Activated effector memory CD4-positive, alpha-beta T cell treated with anti-CD3 and anti-CD28 coated beads, Interleukin-2, amount 50 U/mL, for 16 hours (primary cell): ENCODE measurements around the gene FIBP.

ENCODE experiments used
- DNase-seq: peaks from one replicate; pipeline ENCODE4 v3.0.0-alpha.2; 2020

Gene FIBP

GRCh38 chr11:65869643-65870306 is 18.5 kb downstream of the FIBP start:
- no peak for DNase-seq

DNA sequence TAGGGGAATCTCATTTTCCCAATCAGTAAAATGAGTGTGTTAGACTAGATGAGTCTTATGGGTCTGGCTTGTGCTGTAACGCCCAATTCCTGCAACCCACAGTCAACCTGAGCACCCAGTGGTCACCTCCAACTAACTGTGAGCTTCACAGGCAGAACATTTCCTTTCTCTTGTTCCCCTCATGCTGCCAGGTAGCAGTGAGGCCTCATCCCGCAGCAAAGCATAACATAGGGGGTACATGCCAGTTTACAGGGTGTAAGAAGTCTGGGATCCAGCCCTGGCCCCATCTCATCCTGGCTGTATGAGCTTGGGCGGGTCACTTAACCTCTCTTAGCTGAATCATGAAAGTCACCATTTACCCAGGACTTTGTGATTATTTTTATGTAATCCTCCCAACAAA is 19.4 kb downstream of the FIBP start:
- no peak for DNase-seq

GRCh38 chr11:65868076-65868667 is 20.1 kb downstream of the FIBP start:
- peak; percentile 77 for DNase-seq

GRCh38 chr11:65867284-65868071 is 20.8 kb downstream of the FIBP start:
- DNase-seq, result no peak

DNA sequence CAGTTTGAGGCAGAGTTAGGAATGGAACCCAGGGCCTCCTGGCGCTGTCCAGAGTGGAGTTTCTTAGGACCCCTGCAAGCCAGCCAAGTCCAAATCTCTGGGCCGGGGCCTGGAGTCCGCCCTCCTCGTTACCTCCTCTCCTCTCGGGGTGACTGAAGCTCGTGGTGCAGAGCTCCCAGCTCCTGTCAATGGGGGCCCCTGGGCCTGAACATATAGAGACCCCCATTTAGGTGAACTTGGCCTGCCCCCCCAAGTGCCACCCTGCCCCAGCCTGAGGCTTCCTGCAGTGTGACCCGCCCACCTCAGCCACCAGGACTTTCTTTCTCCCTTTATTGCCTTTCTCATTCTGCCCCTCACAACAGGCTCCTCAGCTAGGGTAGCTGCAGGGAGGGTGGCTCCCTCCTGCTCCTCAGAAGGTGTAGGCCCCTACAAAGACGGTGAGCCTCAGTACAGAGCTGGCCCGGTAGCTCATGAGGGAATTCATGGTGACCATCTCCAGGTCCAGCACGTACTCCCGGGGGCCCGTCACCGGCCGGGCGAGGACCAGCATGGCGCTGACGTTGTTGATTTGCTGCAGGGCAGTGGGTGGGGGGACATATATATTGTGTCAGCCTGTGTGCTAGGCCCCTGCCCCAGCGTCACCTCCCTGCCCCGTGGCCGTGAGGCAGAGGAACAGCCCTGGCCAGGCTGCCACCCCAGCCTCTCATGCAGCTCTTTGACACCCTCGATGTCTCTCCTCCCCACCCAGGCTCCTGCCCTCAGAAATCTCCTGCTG is 21.6 kb downstream of the FIBP start:
- DNase-seq, result no peak

DNA sequence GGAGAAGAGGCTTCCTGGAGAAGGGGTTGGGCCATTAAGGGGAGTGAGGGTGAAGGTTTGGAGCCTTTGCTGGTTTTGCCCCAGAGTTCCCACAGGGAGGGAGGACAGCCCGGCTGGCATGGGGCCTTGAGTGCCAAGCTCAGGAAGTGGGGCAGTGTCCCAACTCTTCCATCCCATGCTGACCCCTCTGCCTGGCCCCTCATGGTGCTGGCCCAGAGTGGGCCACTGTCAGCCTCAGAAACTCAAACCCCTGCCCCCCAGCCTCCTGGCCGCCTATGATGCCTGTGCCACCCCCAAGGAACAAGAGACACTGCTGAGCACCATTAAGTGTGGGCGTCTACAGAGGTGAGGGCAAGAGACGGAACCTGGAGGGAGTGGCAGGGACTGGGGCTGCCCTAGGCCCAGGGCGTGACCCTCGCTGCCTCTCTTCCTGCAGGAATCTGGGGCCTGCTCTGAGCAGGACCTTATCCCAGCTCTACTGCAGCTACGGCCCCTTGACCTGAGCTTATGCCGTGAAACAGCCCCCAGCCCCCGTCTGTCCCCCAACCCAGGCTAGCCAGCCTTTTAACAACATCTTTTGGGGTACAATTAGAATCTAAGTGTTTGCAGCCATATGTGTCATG is 22.6 kb downstream of the FIBP start:
- no peak for DNase-seq

GRCh38 chr11:65864706-65865471 is 23.4 kb downstream of the FIBP start:
- peak; percentile 53 for DNase-seq

DNA sequence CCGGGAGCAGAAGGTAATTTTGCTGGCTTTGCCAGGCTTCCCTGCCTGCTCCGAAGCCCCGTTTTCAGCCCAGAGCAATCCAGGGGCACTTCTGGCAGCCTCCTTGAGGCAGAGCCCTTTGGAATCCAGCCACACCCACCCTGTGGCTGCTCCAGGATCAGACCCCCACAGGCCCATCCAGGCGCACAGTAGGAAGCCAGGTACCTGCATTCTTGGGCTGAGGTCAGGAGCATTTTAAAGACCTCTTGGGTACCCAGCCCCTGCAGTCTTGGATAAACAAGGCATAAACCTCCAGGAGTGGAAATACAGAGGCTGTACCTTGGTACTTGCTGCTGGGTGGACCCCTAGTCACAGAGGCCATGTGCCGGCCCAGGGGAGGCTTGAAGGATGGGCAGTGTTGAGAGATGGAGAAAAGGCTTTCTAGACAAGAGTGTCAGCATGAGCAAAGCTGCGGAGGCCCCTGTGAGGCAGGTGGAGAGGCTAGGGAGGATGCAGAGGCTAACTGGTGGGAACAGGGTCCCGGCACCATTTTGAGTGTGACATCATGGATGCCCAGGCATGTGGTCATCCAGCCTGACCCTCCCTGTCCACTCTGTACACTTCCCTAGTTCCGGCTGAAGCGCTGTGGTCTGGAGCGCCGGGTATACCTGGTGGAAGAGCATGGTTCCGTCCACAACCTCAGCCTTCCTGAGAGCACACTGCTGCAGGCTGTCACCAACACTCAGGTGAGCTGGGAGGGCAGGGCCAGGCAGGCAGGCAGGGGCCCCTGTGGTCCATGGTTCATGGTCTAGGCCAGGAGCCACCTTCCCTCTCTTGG is 24.2 kb downstream of the FIBP start:
- peak; percentile 57 for DNase-seq

DNA sequence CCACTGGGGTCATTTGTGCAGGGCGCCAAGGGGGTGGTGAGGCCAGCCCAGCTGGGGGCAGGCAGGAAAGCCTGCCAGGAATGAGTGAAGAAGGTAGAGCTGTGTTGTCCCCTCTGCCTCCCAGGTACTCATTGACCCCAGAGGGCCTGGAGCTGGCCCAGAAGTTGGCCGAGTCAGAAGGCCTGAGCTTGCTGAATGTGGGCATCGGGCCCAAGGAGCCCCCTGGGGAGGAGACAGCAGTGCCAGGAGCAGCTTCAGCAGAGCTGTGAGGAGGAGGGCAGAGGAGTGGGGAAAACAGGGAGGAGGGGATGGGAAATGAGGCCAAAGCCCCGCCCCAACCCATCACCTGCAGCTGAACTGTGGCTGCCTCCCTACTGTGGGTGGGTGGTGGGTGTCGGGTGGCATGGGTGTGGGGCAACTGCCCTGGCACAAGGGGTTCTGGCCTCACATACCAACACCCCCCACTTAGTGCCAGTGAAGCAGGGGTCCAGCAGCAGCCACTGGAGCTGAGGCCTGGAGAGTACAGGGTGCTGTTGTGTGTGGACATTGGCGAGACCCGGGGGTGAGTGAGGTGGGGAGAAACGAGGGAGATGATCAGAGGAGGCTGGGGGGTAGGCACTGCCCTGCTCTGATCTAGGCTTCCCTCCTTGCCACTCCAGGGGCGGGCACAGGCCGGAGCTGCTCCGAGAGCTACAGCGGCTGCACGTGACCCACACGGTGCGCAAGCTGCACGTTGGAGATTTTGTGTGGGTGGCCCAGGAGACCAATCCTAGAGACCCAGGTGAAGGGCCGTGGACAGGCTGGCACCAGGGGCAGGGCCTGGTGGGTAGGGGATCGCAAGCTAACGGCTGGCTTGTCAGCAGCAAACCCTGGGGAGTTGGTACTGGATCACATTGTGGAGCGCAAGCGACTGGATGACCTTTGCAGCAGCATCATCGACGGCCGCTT is 25.1 kb downstream of the FIBP start:
- peak; percentile 58 for DNase-seq

DNA sequence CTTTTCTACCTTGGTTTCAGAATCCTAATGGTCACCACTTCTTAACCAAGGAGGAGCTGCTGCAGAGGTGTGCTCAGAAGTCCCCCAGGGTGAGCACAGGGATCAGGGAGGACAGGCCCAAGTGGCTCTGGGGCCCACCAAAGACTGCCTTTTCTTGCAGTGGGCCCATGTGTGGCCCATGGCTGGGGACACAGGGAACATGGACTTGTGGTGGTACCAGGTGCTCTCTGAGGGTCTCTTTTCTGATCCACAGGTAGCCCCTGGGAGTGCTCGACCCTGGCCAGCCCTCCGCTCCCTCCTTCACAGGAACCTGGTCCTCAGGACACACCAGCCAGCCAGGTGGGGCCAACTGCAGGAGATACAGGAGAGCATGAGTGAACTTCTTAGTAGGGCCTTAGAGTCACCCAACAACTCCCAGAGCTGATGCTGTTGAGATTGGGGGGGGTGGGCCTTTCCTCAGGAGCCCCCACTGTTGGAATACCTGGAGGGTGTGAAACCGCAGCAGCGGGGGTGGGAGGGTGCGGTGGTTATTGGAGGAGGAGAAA is 26.0 kb downstream of the FIBP start:
- peak; percentile 59 for DNase-seq

- peak; percentile 61 for DNase-seq
Measured at GRCh38 chr11:65861533-65862183, 26.6 kb downstream of the FIBP start.

- DNase-seq, result no peak
Measured at GRCh38 chr11:65861165-65861505, 27.1 kb downstream of the FIBP start.

DNA sequence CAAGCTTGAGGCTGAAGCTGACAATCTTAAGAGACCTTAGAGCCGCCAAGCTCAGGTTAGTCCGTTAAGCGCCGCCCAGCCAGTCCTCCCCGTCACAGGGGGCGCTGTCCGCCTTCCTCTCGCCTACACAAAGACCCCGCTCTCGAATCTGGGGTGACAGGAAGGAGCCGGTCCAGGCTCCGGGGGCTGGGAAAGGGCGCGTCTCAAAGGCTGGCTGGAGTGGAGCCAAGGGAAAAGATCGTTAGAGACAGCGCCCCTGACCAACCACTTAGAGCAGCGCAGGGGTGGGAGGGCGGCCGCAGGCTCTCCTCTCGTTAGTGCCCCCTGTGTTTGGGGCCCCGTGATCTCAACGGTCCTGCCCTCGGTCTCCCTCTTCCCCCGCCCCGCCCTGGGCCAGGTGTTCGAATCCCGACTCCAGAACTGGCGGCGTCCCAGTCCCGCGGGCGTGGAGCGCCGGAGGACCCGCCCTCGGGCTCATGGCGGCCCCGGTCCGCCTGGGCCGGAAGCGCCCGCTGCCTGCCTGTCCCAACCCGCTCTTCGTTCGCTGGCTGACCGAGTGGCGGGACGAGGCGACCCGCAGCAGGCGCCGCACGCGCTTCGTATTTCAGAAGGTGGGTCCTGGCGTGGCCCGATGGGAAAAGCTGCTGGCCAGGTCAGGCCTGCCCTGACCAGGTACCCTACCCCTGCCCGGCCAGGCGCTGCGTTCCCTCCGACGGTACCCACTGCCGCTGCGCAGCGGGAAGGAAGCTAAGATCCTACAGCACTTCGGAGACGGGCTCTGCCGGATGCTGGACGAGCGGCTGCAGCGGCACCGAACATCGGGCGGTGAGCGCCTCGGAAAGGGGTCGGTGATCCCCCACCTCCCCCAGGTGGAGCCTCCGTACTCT is 27.8 kb downstream of the FIBP start, which contains the start of gene MUS81:
Gene MUS81 (plus strand): TSS at position 156 of the 887 bp plus-strand sequence. CDS start 321 bp downstream, at position 477.
- DNase-seq, result peak; percentile 99

GRCh38 chr11:65859812-65860277 is 28.4 kb downstream of the FIBP start:
- no peak for DNase-seq

- peak; percentile 99 for DNase-seq
Measured at GRCh38 chr11:65859095-65859811, 29.0 kb downstream of the FIBP start.

GRCh38 chr11:65858681-65859087 is 29.6 kb downstream of the FIBP start:
- no peak for DNase-seq
